GM13977 (cell line): ENCODE measurements around the gene CHD2.

Source experiments
- DNase-seq: peaks from one replicate; pipeline ENCODE4 v3.0.0; 2012; ENCODE audit warnings: low spot score
- in situ Hi-C: fragments of 300-500 bp; cut with MboI; formaldehyde crosslinking; loops from one replicate; pipeline ENCODE4 v1.12.0; 2022; ENCODE audit warnings: low sequenced_read_pairs, low pct_unique_long_range_greater_than_20kb, mixed read lengths, inconsistent platforms; ENCODE audit not compliant: unreplicated experiment
- TF ChIP-seq, protein P1 (sequence below): IDR thresholded peaks from 2 replicates; pipeline ENCODE4 v1.5.1; 2012; ENCODE audit warnings: mild to moderate bottlenecking, control low read depth; ENCODE audit not compliant: insufficient read depth; ENCODE audit errors: extremely low read depth, missing control alignments

CHD2 gene

GRCh38 chr15:92954002-92954401, 53.9 kb downstream of the CHD2 start:
- TF ChIP-seq, protein P1, sequence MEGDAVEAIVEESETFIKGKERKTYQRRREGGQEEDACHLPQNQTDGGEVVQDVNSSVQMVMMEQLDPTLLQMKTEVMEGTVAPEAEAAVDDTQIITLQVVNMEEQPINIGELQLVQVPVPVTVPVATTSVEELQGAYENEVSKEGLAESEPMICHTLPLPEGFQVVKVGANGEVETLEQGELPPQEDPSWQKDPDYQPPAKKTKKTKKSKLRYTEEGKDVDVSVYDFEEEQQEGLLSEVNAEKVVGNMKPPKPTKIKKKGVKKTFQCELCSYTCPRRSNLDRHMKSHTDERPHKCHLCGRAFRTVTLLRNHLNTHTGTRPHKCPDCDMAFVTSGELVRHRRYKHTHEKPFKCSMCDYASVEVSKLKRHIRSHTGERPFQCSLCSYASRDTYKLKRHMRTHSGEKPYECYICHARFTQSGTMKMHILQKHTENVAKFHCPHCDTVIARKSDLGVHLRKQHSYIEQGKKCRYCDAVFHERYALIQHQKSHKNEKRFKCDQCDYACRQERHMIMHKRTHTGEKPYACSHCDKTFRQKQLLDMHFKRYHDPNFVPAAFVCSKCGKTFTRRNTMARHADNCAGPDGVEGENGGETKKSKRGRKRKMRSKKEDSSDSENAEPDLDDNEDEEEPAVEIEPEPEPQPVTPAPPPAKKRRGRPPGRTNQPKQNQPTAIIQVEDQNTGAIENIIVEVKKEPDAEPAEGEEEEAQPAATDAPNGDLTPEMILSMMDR, result no peak
- in situ Hi-C loops, result no loop called here

DNA sequence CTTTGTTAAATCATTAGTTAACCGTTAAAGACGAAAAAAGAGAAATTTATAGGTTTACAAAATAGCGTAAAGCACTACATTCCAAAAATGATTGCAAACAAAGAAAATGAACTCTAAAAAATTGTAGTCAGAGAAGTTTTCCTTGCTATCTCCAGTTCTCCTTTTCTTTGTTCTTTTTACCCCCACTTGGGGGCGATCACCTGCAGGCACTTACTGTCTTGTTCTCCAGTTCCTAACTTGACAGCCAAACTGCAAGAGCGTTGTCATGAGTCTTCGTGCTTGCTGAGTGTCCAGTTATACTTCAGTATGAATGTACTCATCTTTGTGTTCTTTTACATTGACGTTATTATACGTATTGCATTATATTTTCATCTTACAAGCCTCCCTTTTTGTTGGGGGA, 54.5 kb downstream of the CHD2 start:
- in situ Hi-C loops, result no loop called here
- TF ChIP-seq, protein P1, result peak; percentile 31
- DNase-seq, result no peak

More at GRCh38 chr15:92954002-92954401, 53.9 kb downstream of the CHD2 start:
- DNase-seq, result no peak

DNA sequence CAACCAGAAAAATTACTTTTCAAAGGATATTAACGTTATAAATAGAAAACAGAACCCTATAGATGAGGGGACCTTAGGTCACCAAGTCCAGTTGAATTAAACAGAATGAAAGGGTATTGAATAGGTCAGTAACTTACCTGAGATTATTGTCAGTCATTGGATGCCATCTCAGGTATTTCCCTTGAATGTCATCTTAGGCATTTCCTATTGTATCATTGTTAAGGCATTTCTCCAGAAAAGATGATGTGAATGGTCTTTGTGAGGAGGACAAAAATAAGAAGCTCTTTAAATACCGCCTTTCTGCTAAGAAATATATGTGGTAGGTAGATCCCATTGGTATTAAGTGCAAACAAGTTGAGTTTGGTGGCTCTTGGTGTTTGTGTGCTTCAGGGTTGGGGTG, 55.6 kb downstream of the CHD2 start:
- TF ChIP-seq, protein P1, result no peak
- in situ Hi-C loops, result no loop called here
- no peak for DNase-seq

- in situ Hi-C loops, result no loop called here
- no peak for DNase-seq
- TF ChIP-seq, protein P1, result no peak
These were observed 58.0 kb downstream of the CHD2 start for GRCh38 chr15:92958105-92958504.

GRCh38 chr15:92959219-92959618, 59.1 kb downstream of the CHD2 start:
- TF ChIP-seq, protein P1, result no peak
- in situ Hi-C loops, result no loop called here
- DNase-seq, result no peak

DNA sequence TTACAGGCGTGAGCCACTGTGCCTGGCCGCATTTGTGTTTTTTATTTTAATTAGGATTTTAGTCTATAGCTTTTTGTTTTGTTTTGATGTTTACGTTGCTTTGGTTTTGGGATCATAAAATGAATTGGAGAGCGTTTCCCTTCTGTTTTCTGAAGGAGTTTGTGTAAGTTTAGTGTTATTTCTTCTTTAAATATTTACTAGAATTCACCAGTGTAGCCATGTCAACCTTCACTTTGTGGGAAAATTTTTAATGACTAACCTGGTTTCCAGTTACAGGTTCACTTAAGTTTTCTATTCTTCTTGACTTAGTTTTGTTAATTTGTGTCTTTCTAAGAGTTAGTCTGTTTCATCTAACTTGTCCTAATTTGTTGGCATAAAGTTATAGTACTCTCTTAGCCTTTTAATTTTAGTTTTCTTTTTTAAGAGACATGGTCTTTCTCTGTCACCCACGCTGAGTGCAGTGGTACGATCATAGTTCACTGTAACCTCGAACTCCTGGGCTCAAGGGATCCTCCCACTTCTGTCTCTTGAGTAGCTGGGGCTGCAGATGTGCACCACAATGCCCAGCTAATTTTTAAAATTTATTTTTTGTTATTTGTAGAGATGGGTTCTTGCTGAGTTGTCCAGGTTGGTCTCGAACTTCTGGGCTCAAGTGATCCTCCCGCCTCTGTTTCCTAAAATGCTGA, 61.0 kb downstream of the CHD2 start:
- DNase-seq, result no peak
- in situ Hi-C loops, result no loop called here
- TF ChIP-seq, protein P1, result no peak

DNA sequence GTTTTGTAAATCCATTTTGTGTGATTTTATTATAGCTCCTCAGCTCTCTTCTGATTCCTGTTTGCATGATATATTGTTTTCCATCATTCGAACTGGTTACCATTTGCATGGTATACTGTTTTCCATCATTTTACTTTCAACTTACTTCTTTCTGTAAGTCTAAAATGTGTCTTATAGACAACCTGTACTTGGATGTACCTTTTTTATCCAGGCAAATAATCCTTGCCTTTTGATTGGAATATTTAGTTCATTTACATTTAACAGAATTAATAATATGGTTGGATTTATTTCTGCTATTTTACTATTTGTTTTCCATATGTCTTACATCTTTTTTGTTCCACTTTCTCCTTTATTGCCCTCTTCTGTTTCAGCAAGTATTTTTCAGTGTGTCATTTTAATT, 62.8 kb downstream of the CHD2 start:
- no peak for DNase-seq
- TF ChIP-seq, protein P1, result no peak
- in situ Hi-C loops, result no loop called here
